Stimulated activated CD8-positive, alpha-beta memory T cell treated with anti-CD3 and anti-CD28 coated beads, Interleukin-4, amount 100 ng/mL, for 24 hours (primary cell): ENCODE results near the gene L3MBTL3.
"Not testable (repeated sequence)": the region's sequence is repeated elsewhere in the genome, so short reads cannot be mapped to it uniquely, and the experiment has no call there.

Experiments used
- DNase-seq: peaks from one replicate; pipeline ENCODE4 v3.0.0-alpha.2; 2020; ENCODE audit warnings: low read depth

L3MBTL3 gene

GRCh38 chr6:130138909-130139242 lies 120.5 kb downstream of the L3MBTL3 start:
- DNase-seq = no peak

GRCh38 chr6:130140084-130140483 lies 121.7 kb downstream of the L3MBTL3 start:
- DNase-seq = no peak

DNA sequence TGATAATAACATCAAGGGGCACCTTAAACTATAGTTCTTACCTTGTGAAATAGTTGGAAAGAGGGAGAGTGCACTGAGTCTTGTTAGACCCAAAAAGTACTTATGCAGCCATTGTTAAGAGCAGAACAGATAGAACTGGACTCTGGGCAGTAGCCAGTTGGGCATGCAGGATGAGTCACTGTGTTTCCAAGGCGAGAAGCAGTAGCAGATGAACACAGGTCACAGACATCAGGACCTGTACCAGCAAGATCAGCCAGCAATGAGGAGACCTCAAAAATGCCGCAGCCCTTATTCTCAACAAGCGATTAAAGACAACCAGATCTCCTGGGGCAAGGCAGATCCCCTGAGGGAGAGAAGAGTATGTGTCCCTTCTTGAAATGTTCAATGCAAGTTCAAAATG lies 125.3 kb downstream of the L3MBTL3 start:
- DNase-seq = no peak

DNA sequence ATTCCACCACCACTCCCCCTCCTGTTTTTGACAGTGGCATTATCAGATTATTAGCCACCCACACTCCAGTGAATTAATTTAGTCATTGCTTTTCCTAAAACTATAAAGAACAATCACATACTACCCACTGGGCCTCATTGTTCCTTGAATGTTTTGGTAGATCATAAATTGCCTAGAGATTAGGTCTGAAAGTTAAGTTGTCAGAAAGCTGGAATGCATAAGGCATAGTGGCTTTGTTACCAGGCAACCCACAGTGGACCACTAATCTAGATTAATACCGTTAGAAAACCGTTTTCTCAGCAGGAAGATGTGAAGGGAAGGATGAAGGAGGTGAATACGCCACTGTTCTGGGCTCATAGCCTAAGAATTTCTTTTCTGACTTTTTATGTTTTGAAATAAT lies 128.7 kb downstream of the L3MBTL3 start:
- DNase-seq = no peak

GRCh38 chr6:130148181-130148580 lies 129.8 kb downstream of the L3MBTL3 start:
- no peak for DNase-seq

DNA sequence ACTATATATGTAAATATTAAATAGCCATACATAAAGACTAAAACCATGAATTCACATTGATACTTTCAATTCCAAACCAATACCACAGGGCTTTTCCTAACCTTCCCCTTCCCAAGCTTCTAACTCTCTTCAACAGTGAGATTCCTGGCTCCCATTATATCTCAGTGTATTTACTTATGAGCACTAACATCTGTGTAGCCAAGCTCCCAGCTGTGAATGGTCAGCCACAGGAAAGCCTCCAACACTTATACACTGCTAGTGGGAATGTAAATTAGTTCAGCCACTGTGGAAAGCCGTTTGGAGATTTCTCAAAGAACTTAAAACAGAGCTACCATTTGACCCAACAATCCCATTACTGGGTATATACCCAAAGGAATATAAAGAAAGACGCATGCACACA lies 130.6 kb downstream of the L3MBTL3 start:
- DNase-seq = not testable (repeated sequence)

GRCh38 chr6:130150906-130151305 lies 132.5 kb downstream of the L3MBTL3 start:
- no peak for DNase-seq

DNA sequence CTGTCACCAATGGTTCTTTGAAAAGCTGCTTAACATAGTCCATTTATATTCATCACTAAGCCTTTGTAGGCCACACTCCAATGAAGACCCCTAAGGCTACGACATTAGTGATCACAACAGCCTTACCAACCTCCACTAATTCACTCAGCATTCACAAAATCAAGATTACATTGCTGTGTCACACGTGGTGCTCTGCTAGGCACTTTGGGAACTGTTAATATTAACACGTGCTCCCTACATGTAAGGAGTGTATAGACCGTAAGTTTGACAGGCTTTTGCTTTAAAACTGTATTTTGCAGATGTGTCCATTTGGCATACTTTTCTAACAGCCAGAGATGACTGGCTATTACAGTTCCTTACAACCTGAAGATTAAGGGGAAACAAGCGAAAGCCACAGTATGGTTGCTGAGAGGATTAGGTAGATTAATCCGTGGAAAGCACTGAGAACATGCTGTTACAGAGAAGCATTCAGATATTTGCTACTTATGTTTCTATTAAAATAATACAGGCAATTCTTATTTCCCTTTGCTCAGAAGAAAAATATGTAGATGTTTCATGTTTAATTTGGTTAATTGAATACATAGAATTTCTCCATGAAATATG lies 134.6 kb downstream of the L3MBTL3 start:
- no peak for DNase-seq

- no peak for DNase-seq
Observed at GRCh38 chr6:130156908-130157307, 138.5 kb downstream of the L3MBTL3 start.

GRCh38 chr6:130158056-130158455 lies 139.7 kb downstream of the L3MBTL3 start:
- DNase-seq = no peak

DNA sequence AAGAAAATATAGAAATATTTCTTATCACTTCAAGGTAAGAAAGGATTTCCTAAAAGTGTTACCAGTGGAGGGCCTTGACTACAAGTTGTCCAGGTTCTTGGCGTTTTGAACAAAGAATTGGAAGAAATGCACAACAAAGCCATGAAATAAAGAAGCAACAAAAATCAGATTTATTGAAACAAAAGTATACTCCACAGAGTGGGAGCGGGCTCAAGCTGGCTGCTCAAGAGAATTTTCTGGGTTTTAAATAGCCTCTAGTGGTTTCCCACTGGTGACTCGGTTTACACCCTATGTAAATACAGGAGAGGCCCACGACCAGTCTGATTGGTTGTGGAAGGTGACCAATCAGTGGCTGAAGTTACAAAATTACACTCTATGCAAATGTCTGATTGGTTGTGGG lies 140.2 kb downstream of the L3MBTL3 start:
- no peak for DNase-seq

- DNase-seq = no peak
Observed at GRCh38 chr6:130159956-130160355, 141.6 kb downstream of the L3MBTL3 start.

- DNase-seq = no peak
Observed at GRCh38 chr6:130161683-130162404, 143.5 kb downstream of the L3MBTL3 start.

DNA sequence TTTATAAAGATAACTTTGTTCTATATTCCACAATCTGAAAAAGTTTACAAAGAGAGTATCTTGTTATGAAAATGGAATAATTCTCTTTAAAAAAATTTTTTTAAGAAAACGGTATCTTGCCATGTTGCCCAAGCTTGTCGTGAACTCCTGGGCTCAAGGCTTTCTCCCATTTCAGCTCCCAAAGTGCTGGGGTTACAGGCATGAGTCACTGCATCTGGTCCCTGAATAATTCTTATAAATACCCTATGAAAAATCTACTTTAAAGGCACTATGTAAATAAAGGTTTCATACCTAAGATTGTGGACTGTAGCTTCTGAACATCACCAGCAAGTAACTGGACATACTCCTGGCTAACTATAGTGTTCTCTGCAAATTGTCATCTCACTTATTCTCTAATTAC lies 144.0 kb downstream of the L3MBTL3 start:
- DNase-seq = no peak

DNA sequence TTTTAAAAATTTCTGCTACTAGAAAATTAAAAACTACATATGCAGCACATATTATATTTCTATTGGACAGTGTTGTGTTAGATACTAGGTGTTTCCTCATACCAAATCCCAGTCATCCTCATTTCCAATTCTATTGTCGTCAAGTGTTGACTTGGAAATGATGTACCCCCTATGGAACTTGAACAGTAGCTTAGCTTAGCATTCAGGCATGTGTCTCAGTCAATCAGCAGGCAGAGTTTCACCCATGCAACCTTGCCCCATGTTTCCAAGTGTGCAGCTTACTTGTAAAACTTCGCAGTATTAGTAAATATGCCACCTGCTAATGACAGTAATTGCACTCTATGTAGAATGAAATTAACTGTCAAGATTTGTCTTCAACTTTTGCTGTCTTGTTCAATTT lies 144.9 kb downstream of the L3MBTL3 start:
- no peak for DNase-seq

GRCh38 chr6:130164251-130164650 lies 145.9 kb downstream of the L3MBTL3 start:
- DNase-seq = no peak

- DNase-seq = no peak
Observed at GRCh38 chr6:130167655-130168054, 149.3 kb downstream of the L3MBTL3 start.

DNA sequence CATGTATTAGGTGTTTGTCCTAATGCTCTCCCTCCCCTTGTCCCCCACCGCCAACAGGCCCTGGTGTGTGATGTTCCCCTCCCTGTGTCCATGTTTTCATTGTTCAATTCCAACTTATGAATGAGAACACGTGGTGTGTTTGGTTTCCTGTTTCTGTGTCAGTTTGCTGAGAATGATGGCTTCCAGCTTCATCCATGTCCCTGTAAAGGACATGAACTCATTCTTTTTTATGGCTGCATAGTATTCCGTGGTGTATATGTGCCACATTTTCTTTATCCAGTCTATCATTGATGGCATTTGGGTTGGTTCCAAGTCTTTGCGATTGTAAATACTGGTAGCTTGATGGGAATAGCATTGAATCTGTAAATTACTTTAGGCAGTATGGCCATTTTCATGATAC lies 151.8 kb downstream of the L3MBTL3 start:
- not testable (repeated sequence) for DNase-seq

GRCh38 chr6:130173377-130174004 lies 155.1 kb downstream of the L3MBTL3 start:
- DNase-seq = not testable (repeated sequence)

DNA sequence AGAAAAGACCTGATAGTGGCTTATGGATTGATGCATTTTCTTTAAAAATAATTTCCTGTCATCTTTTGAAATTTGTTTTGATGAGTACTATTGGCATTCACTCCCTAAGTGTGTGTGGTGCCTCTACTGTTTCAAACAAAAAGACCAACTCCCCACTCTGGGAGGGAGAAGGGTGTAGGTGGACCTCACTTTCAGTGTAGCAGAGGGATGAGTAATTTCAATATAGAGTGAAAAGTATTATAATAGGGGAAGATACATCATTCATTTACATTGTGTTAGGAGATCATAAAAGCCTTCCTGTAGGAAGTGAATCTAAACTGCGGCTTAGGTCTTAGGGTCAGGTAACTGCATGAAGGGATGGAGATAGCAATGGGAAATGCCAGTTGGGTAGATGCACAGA lies 158.0 kb downstream of the L3MBTL3 start:
- DNase-seq = no peak

GRCh38 chr6:130178692-130179091 lies 160.3 kb downstream of the L3MBTL3 start:
- DNase-seq = no peak

- no peak for DNase-seq
Observed at GRCh38 chr6:130182466-130182865, 164.1 kb downstream of the L3MBTL3 start.
